ENCODE data around the gene UXS1.

The UXS1 gene

GRCh38 chr2:106195981-106196380 is 1.9 kb upstream of the UXS1 start:
- no peak for ATAC-seq
- H3K9me3 Mint-ChIP-seq, result no peaks in the 10 kb centered on the region
- peaks cover 5% of the 10 kb centered on the region for H3K36me3 Mint-ChIP-seq
- H3K4me3 Mint-ChIP-seq, result no peak overlapping the region
- peaks cover 27% of the 10 kb centered on the region for H3K4me1 Mint-ChIP-seq
- H3K27ac Mint-ChIP-seq, result no peak overlapping the region
- H3K27me3 Mint-ChIP-seq, result peaks cover 7% of the 10 kb centered on the region

GRCh38 chr2:106195456-106195855 is 1.4 kb upstream of the UXS1 start:
- H3K36me3 Mint-ChIP-seq, result peaks cover 5% of the 10 kb centered on the region
- peaks cover 30% of the 10 kb centered on the region for H3K4me1 Mint-ChIP-seq
- H3K4me3 Mint-ChIP-seq, result peak overlapping the region; percentile 41
- no peak overlapping the region for H3K27ac Mint-ChIP-seq
- no peak for ATAC-seq
- H3K27me3 Mint-ChIP-seq, result peaks cover 2% of the 10 kb centered on the region
- H3K9me3 Mint-ChIP-seq, result no peaks in the 10 kb centered on the region

- H3K4me1 Mint-ChIP-seq, result peaks cover 47% of the 10 kb centered on the region
- peak overlapping the region; percentile 84 for H3K27ac Mint-ChIP-seq
- no peaks in the 10 kb centered on the region for H3K27me3 Mint-ChIP-seq
- H3K4me3 Mint-ChIP-seq, result peak overlapping the region; percentile 73
- H3K36me3 Mint-ChIP-seq, result peaks cover 19% of the 10 kb centered on the region
- ATAC-seq, result no peak
- H3K9me3 Mint-ChIP-seq, result no peaks in the 10 kb centered on the region
Observed at GRCh38 chr2:106193690-106193976, 468 bp downstream of the UXS1 start.

- Mint-ChIP-seq H3K27ac (peak overlapping the region; percentile 84), H3K4me3 (peak overlapping the region; percentile 73), H3K9me3 (no peaks in the 10 kb centered on the region), H3K4me1 (peaks cover 53% of the 10 kb centered on the region), H3K36me3 (peaks cover 25% of the 10 kb centered on the region), H3K27me3 (no peaks in the 10 kb centered on the region)
- peak; percentile 50 for ATAC-seq
Observed at GRCh38 chr2:106192752-106193689, 1.1 kb downstream of the UXS1 start.

- H3K27me3 Mint-ChIP-seq, result no peaks in the 10 kb centered on the region
- H3K27ac Mint-ChIP-seq, result no peak overlapping the region
- H3K4me1 Mint-ChIP-seq, result peaks cover 54% of the 10 kb centered on the region
- no peak overlapping the region for H3K4me3 Mint-ChIP-seq
- no peak for ATAC-seq
- no peaks in the 10 kb centered on the region for H3K9me3 Mint-ChIP-seq
- H3K36me3 Mint-ChIP-seq, result peaks cover 27% of the 10 kb centered on the region
Observed at GRCh38 chr2:106191511-106192016, 2.5 kb downstream of the UXS1 start.

- Mint-ChIP-seq H3K27me3 (no peaks in the 10 kb centered on the region), H3K4me1 (peaks cover 58% of the 10 kb centered on the region), H3K9me3 (no peaks in the 10 kb centered on the region), H3K4me3 (peak overlapping the region; percentile 1), H3K27ac (peak overlapping the region; percentile 68), H3K36me3 (peaks cover 36% of the 10 kb centered on the region)
- no peak for ATAC-seq
Observed at GRCh38 chr2:106189764-106190468, 4.2 kb downstream of the UXS1 start.

GRCh38 chr2:106189325-106189724 is 4.8 kb downstream of the UXS1 start:
- H3K4me1 Mint-ChIP-seq, result peaks cover 62% of the 10 kb centered on the region
- no peak overlapping the region for H3K4me3 Mint-ChIP-seq
- ATAC-seq, result no peak
- peaks cover 38% of the 10 kb centered on the region for H3K36me3 Mint-ChIP-seq
- H3K27ac Mint-ChIP-seq, result peak overlapping the region; percentile 68
- H3K9me3 Mint-ChIP-seq, result no peaks in the 10 kb centered on the region
- no peaks in the 10 kb centered on the region for H3K27me3 Mint-ChIP-seq

GRCh38 chr2:106187273-106187891 is 6.7 kb downstream of the UXS1 start:
- no peak for ATAC-seq
- Mint-ChIP-seq H3K4me3 (no peak overlapping the region), H3K36me3 (peaks cover 33% of the 10 kb centered on the region), H3K27me3 (no peaks in the 10 kb centered on the region), H3K4me1 (peaks cover 63% of the 10 kb centered on the region), H3K9me3 (no peaks in the 10 kb centered on the region), H3K27ac (no peak overlapping the region)

- no peaks in the 10 kb centered on the region for H3K27me3 Mint-ChIP-seq
- H3K9me3 Mint-ChIP-seq, result no peaks in the 10 kb centered on the region
- H3K4me3 Mint-ChIP-seq, result no peak overlapping the region
- H3K36me3 Mint-ChIP-seq, result peaks cover 33% of the 10 kb centered on the region
- peaks cover 49% of the 10 kb centered on the region for H3K4me1 Mint-ChIP-seq
- H3K27ac Mint-ChIP-seq, result no peak overlapping the region
- ATAC-seq, result no peak
Observed at GRCh38 chr2:106185475-106186184, 8.5 kb downstream of the UXS1 start.

- no peaks in the 10 kb centered on the region for H3K9me3 Mint-ChIP-seq
Observed at GRCh38 chr2:106184857-106185256, 9.2 kb downstream of the UXS1 start.

GRCh38 chr2:106184394-106184793 is 9.7 kb downstream of the UXS1 start:
- ATAC-seq, result no peak
- H3K9me3 Mint-ChIP-seq, result no peaks in the 10 kb centered on the region
- H3K27me3 Mint-ChIP-seq, result no peaks in the 10 kb centered on the region
- H3K27ac Mint-ChIP-seq, result no peak overlapping the region
- H3K36me3 Mint-ChIP-seq, result peaks cover 27% of the 10 kb centered on the region
- H3K4me3 Mint-ChIP-seq, result no peak overlapping the region
- H3K4me1 Mint-ChIP-seq, result peaks cover 42% of the 10 kb centered on the region

More at GRCh38 chr2:106184857-106185256, 9.2 kb downstream of the UXS1 start:
- Mint-ChIP-seq H3K27me3 (no peaks in the 10 kb centered on the region), H3K4me3 (no peak overlapping the region), H3K4me1 (peaks cover 45% of the 10 kb centered on the region), H3K36me3 (peaks cover 30% of the 10 kb centered on the region), H3K27ac (no peak overlapping the region)
- no peak for ATAC-seq

- Mint-ChIP-seq H3K27me3 (no peaks in the 10 kb centered on the region), H3K9me3 (no peaks in the 10 kb centered on the region), H3K27ac (no peak overlapping the region), H3K4me1 (peaks cover 36% of the 10 kb centered on the region), H3K4me3 (no peak overlapping the region), H3K36me3 (peaks cover 21% of the 10 kb centered on the region)
- ATAC-seq, result no peak
Observed at GRCh38 chr2:106183101-106183696, 10.9 kb downstream of the UXS1 start.

- H3K4me3 Mint-ChIP-seq, result no peak overlapping the region
- H3K9me3 Mint-ChIP-seq, result no peaks in the 10 kb centered on the region
- peaks cover 43% of the 10 kb centered on the region for H3K4me1 Mint-ChIP-seq
- no peak overlapping the region for H3K27ac Mint-ChIP-seq
- ATAC-seq, result no peak
- no peaks in the 10 kb centered on the region for H3K27me3 Mint-ChIP-seq
- peaks cover 24% of the 10 kb centered on the region for H3K36me3 Mint-ChIP-seq
Observed at GRCh38 chr2:106181064-106181463, 13.0 kb downstream of the UXS1 start.

- Mint-ChIP-seq H3K36me3 (peaks cover 21% of the 10 kb centered on the region), H3K27ac (no peak overlapping the region), H3K9me3 (no peaks in the 10 kb centered on the region), H3K4me1 (peaks cover 46% of the 10 kb centered on the region), H3K27me3 (no peaks in the 10 kb centered on the region), H3K4me3 (no peak overlapping the region)
- ATAC-seq, result no peak
Observed at GRCh38 chr2:106180602-106181001, 13.5 kb downstream of the UXS1 start.
